HFFc6 (cell line): Measurements from ENCODE around the gene MTRR. TPM values are rescaled to one million over a fixed set of nuclear protein-coding genes. Genes with fewer than 3 reads are reported as not detected.

Experiments used
- DNase-seq: peaks from one replicate; pipeline ENCODE4 v3.0.0-alpha.2; 2018
- H3K27ac Mint-ChIP-seq: 2 replicates; pipeline ENCODE4 v1.8.0; 2020; ENCODE audit warnings: mild to moderate bottlenecking, mixed read lengths
- H3K27me3 Mint-ChIP-seq: 2 replicates; pipeline ENCODE4 v1.8.0; 2021; ENCODE audit warnings: mild to moderate bottlenecking, moderate library complexity, mixed read lengths; ENCODE audit not compliant: insufficient read depth
- H3K36me3 Mint-ChIP-seq: 2 replicates; pipeline ENCODE4 v1.8.0; 2021; ENCODE audit warnings: low read depth, mixed read lengths
- H3K4me1 Mint-ChIP-seq: 2 replicates; pipeline ENCODE4 v1.8.0; 2020; ENCODE audit warnings: low read depth, mixed read lengths
- H3K4me3 Mint-ChIP-seq: 2 replicates; pipeline ENCODE4 v1.8.0; 2020; ENCODE audit warnings: mild to moderate bottlenecking, moderate library complexity, mixed read lengths
- H3K9me3 Mint-ChIP-seq: 2 replicates; pipeline ENCODE4 v1.8.0; 2020; ENCODE audit warnings: mild to moderate bottlenecking, mixed read lengths
- total RNA-seq, 6 experiments: library from RNA; stranded (reverse); fragmentation: NEBNext Ultra II Directional; extraction: Animal tissue kit (Norgen Biotek cat#: 25700); gene quantifications; 2 replicates in 1 of 6; 3 replicates in 5 of 6; pipeline ENCODE4 v1.2.3, GENCODE V29; 2021
- TF ChIP-seq, protein P1 (sequence below): fragments of 200-600 bp; sonication (generic); IDR thresholded peaks from 2 replicates; pipeline ENCODE4 v1.5.0; 2021; ENCODE audit warnings: antibody characterized with exemption, mild to moderate bottlenecking

MTRR gene
- total RNA-seq, 6 experiments from 2014 or later, result 33.8 to 44.1 (median 37.0) TPM

DNA sequence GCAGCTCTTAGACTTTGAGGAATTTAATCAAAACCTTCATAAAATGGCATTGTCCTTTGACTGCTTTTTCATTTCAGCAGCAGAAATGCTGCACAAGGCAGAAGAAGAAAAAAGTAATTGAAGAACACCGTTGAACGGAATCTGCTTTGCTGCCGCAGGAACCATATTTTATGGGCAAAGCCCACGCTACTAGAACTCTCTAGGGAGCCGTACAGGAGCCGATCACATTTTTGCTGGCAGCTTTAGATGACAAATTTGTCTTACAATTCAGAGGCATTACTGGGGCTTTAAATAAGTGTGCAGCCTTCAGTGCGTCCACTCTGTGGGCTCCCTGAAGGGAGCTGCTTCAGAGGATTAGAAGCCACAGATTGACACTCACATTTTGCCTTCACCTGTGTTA lies 23.4 kb upstream of the MTRR start:
- TF ChIP-seq, protein P1, sequence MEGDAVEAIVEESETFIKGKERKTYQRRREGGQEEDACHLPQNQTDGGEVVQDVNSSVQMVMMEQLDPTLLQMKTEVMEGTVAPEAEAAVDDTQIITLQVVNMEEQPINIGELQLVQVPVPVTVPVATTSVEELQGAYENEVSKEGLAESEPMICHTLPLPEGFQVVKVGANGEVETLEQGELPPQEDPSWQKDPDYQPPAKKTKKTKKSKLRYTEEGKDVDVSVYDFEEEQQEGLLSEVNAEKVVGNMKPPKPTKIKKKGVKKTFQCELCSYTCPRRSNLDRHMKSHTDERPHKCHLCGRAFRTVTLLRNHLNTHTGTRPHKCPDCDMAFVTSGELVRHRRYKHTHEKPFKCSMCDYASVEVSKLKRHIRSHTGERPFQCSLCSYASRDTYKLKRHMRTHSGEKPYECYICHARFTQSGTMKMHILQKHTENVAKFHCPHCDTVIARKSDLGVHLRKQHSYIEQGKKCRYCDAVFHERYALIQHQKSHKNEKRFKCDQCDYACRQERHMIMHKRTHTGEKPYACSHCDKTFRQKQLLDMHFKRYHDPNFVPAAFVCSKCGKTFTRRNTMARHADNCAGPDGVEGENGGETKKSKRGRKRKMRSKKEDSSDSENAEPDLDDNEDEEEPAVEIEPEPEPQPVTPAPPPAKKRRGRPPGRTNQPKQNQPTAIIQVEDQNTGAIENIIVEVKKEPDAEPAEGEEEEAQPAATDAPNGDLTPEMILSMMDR, result no peak
- H3K27ac Mint-ChIP-seq, result no peak overlapping the region
- H3K9me3 Mint-ChIP-seq, result no peaks in the 10 kb centered on the region; the same call in 1 of the 2 replicates
- H3K4me3 Mint-ChIP-seq, result no peak overlapping the region
- H3K4me1 Mint-ChIP-seq, result no peaks in the 10 kb centered on the region
- H3K27me3 Mint-ChIP-seq, result peaks cover 29% of the 10 kb centered on the region
- DNase-seq, result no peak
- no peaks in the 10 kb centered on the region for H3K36me3 Mint-ChIP-seq

DNA sequence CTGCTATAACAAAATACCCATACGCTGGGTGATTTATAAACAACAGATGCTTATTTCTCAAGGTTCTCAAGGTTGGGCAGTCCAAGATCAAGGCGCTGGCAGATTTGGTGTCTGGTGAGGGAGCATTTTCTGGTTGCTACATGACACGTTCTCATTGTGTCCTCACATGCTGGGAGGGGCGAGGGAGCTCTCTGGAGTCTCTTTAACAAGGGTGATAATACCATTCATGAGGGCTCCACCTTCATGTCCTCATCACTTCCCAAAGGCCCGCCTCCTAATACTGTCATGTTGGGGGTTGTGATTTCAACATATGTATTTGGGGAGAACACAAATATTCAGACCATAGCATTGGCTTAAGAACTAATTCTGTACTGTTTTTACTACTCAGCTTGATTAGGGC lies 22.6 kb upstream of the MTRR start:
- no peak for DNase-seq
- Mint-ChIP-seq H3K9me3 (no peaks in the 10 kb centered on the region; the same call in 1 of the 2 replicates), H3K27ac (no peak overlapping the region), H3K4me3 (no peak overlapping the region), H3K27me3 (peaks cover 32% of the 10 kb centered on the region), H3K36me3 (no peaks in the 10 kb centered on the region), H3K4me1 (no peaks in the 10 kb centered on the region)
- TF ChIP-seq, protein P1, result no peak

DNA sequence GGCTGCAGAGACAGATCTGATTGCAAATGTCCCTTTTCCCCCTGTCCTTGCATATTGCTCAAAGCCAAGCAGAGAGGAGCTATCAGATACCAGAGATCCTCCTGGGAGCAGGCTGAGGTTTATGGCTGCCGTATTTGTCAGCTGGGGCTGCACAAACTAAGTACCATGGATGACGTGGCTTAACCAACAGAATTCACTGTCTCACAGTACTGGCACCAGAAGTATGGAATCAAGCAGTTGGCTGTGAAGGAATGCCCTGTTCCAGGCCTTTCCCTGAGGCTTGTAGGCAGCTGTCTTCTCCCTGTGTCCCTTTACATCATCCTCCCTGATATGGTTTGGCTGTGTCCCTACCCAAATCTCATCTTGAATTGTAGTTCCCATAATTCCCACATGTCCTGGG lies 20.7 kb upstream of the MTRR start:
- H3K36me3 Mint-ChIP-seq, result no peaks in the 10 kb centered on the region
- DNase-seq, result no peak
- no peaks in the 10 kb centered on the region for H3K9me3 Mint-ChIP-seq
- no peaks in the 10 kb centered on the region for H3K4me1 Mint-ChIP-seq
- TF ChIP-seq, protein P1, result no peak
- peaks cover 38% of the 10 kb centered on the region for H3K27me3 Mint-ChIP-seq
- no peak overlapping the region for H3K4me3 Mint-ChIP-seq
- H3K27ac Mint-ChIP-seq, result no peak overlapping the region

DNA sequence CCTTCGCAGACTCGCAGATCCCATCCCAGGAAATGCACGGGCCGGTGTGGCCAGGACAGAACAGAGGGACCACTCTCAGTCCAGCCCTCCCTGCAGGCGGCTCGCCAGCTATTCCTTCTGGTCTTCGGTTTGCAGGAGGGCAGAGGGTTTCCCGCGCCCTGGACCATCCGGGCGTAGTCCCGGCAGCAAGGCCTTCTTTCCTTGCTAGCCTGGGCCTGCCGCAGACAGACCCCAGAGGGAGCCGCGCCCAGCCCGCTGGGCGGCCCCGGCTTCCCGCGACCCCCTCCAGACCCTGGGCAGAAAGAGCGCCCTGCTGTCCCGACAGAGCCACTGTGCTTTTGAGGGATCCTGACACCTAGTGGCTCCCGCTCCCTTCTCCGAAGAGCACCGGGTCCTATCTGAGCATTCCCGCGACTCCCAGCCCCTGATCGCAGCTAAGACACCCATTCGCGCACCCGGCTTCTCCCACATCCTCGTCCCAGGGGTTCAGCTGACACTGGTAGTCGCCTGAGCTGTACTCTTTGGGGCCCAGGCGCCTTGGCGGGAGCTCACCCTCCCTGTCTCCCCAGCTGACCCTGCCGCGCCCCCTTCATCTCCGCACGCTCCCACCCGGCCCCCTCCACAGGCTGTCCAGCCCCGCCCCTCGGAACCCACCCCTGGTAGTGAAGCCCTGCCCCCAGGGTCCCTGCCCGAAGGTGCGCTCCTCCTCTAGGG lies 19.1 kb upstream of the MTRR start:
- Mint-ChIP-seq H3K36me3 (no peaks in the 10 kb centered on the region), H3K4me1 (no peaks in the 10 kb centered on the region), H3K9me3 (no peaks in the 10 kb centered on the region), H3K27ac (no peak overlapping the region), H3K27me3 (peaks cover 41% of the 10 kb centered on the region), H3K4me3 (peak overlapping the region; percentile 11; the same call in 1 of the 2 replicates)
- TF ChIP-seq, protein P1, result peak; percentile 16; the same call in 1 of the 2 replicates
- DNase-seq, result no peak

DNA sequence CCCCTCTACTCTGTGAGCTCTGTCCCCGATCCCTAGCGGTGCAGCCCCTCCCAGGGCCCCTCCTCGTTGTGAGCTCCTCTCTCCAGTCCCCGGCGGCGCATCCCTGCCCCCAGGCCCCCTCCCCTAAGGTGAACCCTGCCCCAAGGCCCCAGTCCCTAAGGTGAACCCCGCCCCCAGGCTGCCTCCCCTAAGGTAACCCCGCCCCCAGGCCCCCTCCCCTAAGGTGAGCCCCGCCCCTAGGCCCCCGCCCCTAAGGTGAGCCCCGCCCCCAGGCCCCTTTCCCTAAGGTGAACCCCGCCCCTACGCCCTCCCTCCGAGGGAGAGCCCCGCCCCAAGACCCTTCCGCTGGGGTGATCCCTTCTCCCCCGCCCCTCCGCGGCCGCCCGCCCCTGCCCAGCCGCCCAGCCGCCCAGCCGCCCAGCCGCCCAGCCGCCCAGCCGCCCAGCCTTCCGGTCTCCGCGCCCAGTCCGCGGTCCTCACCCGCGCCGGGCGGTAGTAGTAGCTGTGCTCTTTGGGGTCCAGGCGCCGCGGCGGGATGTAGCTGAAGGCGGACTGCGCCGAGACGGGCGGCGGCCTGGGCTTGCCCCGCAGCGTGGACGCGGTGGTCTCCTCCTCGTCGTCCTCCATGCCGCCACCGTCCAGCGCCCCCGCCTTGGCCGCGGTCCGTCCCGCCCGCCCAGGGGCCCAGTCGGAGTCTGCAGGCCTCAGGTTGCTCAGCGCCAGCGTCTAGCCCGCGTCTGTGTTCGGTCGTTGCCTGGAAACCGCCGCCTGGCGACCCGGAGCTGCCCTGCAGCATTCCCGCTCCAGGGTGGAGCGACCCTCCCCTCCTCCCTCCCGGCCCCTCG lies 18.3 kb upstream of the MTRR start, which contains the start of gene CFAP90:
Gene CFAP90, minus strand, starts transcription at position 739 of the 845 bp plus-strand sequence. Its CDS starts 112 bp downstream, at position 627.
- Mint-ChIP-seq H3K27ac (no peak within 1 kb of the TSS), H3K4me1 (no peaks in the 10 kb centered on the region), H3K36me3 (no peaks in the 10 kb centered on the region), H3K27me3 (peaks cover 39% of the 10 kb centered on the region), H3K9me3 (no peaks in the 10 kb centered on the region), H3K4me3 (peak within 1 kb of the TSS; percentile 54; the same call in 1 of the 2 replicates)
- DNase-seq, result no peak
- TF ChIP-seq, protein P1, result no peak
